H1 (cell line): Measurements from ENCODE around the gene MTG1. TPM values are rescaled to one million over a fixed set of nuclear protein-coding genes. Genes with fewer than 3 reads are reported as not detected.
A peak's percentile ranks its signal among the peaks of the same experiment; 100 is the strongest.

ENCODE experiments used
- CTCF ChIA-PET: fragments of 300-600 bp; sonication (Branson Sonifier 250); formaldehyde crosslinking; loops from one replicate; lab custom pipeline; 2021; ENCODE audit not compliant: partially characterized antibody; lab: Charles Lee
- POLR2A ChIA-PET: fragments of 300-600 bp; sonication (Branson Sonifier 250); formaldehyde crosslinking; loops from one replicate; lab custom pipeline; 2021; ENCODE audit warnings: inconsistent platforms; ENCODE audit not compliant: partially characterized antibody; lab: Charles Lee
- DNase-seq, 2 experiments: peaks; one replicate each; pipeline versions ENCODE4 v3.0.0 to v3.0.0-alpha.2; 2010 to 2022; ENCODE audit warnings: low spot score in 2 of 2, low read depth in 1 of 2, mixed read lengths in 1 of 2
- FAIRE-seq: peaks from 2 replicates; lab custom pipeline; 2011; peaks lifted over from hg19 to GRCh38; lab: Jason Lieb, UNC
- H2AFZ ChIP-seq: 2 replicates; pipeline ENCODE4 v1.8.1; 2012; ENCODE audit warnings: low read length, inconsistent platforms
- H2AK5ac ChIP-seq: 2 replicates; pipeline ENCODE4 v1.6.1; 2013; ENCODE audit warnings: low read depth, low read length
- H2BK120ac ChIP-seq: replicated peaks from 2 replicates; pipeline ENCODE3; 2013; ENCODE audit warnings: low read depth, low read length, inconsistent platforms
- H2BK12ac ChIP-seq: 2 replicates; pipeline ENCODE4 v1.6.1; 2013; ENCODE audit warnings: low read depth, low read length
- H2BK15ac ChIP-seq: 2 replicates; pipeline ENCODE4 v1.6.1; 2013; ENCODE audit warnings: low read length
- H2BK20ac ChIP-seq: 2 replicates; pipeline ENCODE4 v1.6.1; 2013; ENCODE audit warnings: low read length
- H2BK5ac ChIP-seq: 2 replicates; pipeline ENCODE4 v1.6.1; 2013; ENCODE audit warnings: low read depth, low read length
- H3K14ac ChIP-seq: 2 replicates; pipeline ENCODE4 v1.6.1; 2013; ENCODE audit warnings: inconsistent platforms; ENCODE audit not compliant: insufficient read length
- H3K18ac ChIP-seq: 2 replicates; pipeline ENCODE4 v1.6.1; 2013; ENCODE audit warnings: low read length; ENCODE audit errors: extremely low read depth
- H3K23ac ChIP-seq: 2 replicates; pipeline ENCODE4 v1.6.1; 2013; ENCODE audit warnings: inconsistent platforms; ENCODE audit not compliant: insufficient read length
- H3K23me2 ChIP-seq: 2 replicates; pipeline ENCODE4 v1.6.1; 2013; ENCODE audit warnings: low read depth, low read length
- H3K27ac ChIP-seq: 2 replicates; pipeline ENCODE4 v1.6.1; 2011; ENCODE audit warnings: low read depth, low read length, inconsistent platforms
- H3K27me3 ChIP-seq, 4 experiments: replicated peaks in 1 of 4; 1 replicate in 1 of 4; 2 replicates in 3 of 4; pipeline versions ENCODE4 v1.6.1 to v1.8.1; 2011 to 2013; ENCODE audit warnings: low read length in 3 of 4, mild to moderate bottlenecking in 3 of 4, inconsistent platforms in 2 of 4, mixed read lengths in 2 of 4, moderate library complexity in 1 of 4; ENCODE audit not compliant: control insufficient read depth in 3 of 4, insufficient read depth in 3 of 4; ENCODE audit errors: extremely low read depth in 1 of 4
- H3K36me3 ChIP-seq, 4 experiments: 2 replicates each; pipeline versions ENCODE4 v1.6.1 to v1.8.1; 2011 to 2013; ENCODE audit warnings: mild to moderate bottlenecking in 4 of 4, low read length in 3 of 4, moderate library complexity in 2 of 4, control low read depth in 1 of 4, inconsistent platforms in 1 of 4; ENCODE audit not compliant: insufficient read depth in 4 of 4, control insufficient read depth in 2 of 4
- H3K4ac ChIP-seq: replicated peaks from 2 replicates; pipeline ENCODE3; 2013; ENCODE audit warnings: low read length, low read depth, mixed read lengths, inconsistent platforms; ENCODE audit not compliant: insufficient read length
- H3K4me1 ChIP-seq, 4 experiments: replicated peaks in 1 of 4; 1 replicate in 1 of 4; 2 replicates in 3 of 4; pipeline versions ENCODE4 v1.6.1 to v1.8.1; 2011 to 2013; ENCODE audit warnings: low read length in 3 of 4, inconsistent platforms in 2 of 4, mixed read lengths in 1 of 4; ENCODE audit not compliant: insufficient read depth in 4 of 4, control insufficient read depth in 3 of 4
- H3K4me2 ChIP-seq, 2 experiments: 2 replicates each; pipeline versions ENCODE4 v1.6.1 to v1.8.1; 2011 to 2013; ENCODE audit warnings: low read depth in 2 of 2, low read length in 2 of 2, control low read depth in 1 of 2, inconsistent platforms in 1 of 2, mild to moderate bottlenecking in 1 of 2; ENCODE audit not compliant: insufficient read depth in 1 of 2
- H3K4me3 ChIP-seq, 4 experiments: fragments of 200-600, 300-600 bp in 1 of 4; sonication (generic), shearing (Covaris generic), sonication (Bioruptor Twin) in 1 of 4; 2 replicates each; pipeline versions ENCODE4 v1.5.1 to v1.8.1; 2011 to 2016; ENCODE audit warnings: low read length in 4 of 4, low read depth in 3 of 4, control low read depth in 2 of 4, inconsistent platforms in 2 of 4, mild to moderate bottlenecking in 2 of 4, mixed read lengths in 1 of 4, moderate library complexity in 1 of 4; ENCODE audit not compliant: insufficient read depth in 2 of 4; ENCODE audit errors: extremely low read depth in 1 of 4
- H3K56ac ChIP-seq: replicated peaks from 2 replicates; pipeline ENCODE3; 2013; ENCODE audit warnings: low read depth, mild to moderate bottlenecking, mixed read lengths, low read length, inconsistent platforms; ENCODE audit not compliant: insufficient read length
- H3K79me1 ChIP-seq: 2 replicates; pipeline ENCODE4 v1.6.1; 2013; ENCODE audit warnings: low read depth, low read length, control low read depth
- H3K79me2 ChIP-seq, 2 experiments: 2 replicates each; pipeline versions ENCODE4 v1.6.1 to v1.8.1; 2012 to 2013; ENCODE audit warnings: low read length in 2 of 2, mild to moderate bottlenecking in 2 of 2, inconsistent platforms in 1 of 2; ENCODE audit not compliant: insufficient read depth in 2 of 2, control insufficient read depth in 1 of 2
- H3K9ac ChIP-seq, 4 experiments: replicated peaks in 1 of 4; 1 replicate in 1 of 4; 2 replicates in 3 of 4; pipeline versions ENCODE4 v1.6.1 to v1.8.1; 2011 to 2013; ENCODE audit warnings: low read depth in 3 of 4, low read length in 3 of 4, control low read depth in 2 of 4, mild to moderate bottlenecking in 2 of 4, moderate library complexity in 2 of 4, inconsistent platforms in 1 of 4; ENCODE audit errors: extremely low read depth in 1 of 4
- H3K9me3 ChIP-seq, 2 experiments: 2 replicates each; pipeline versions ENCODE4 v1.6.1 to v1.8.1; 2012 to 2013; ENCODE audit warnings: mild to moderate bottlenecking in 2 of 2, moderate library complexity in 2 of 2, control low read depth in 1 of 2, inconsistent platforms in 1 of 2, low read depth in 1 of 2, low read length in 1 of 2, mixed read lengths in 1 of 2; ENCODE audit not compliant: insufficient read depth in 2 of 2
- H4K20me1 ChIP-seq, 2 experiments: replicated peaks in 1 of 2; 2 replicates each; pipeline versions ENCODE3 to v1.8.1; 2011 to 2013; ENCODE audit warnings: inconsistent platforms in 2 of 2, low read length in 2 of 2, mild to moderate bottlenecking in 1 of 2; ENCODE audit not compliant: insufficient read depth in 2 of 2, control insufficient read depth in 1 of 2
- H4K5ac ChIP-seq: 2 replicates; pipeline ENCODE4 v1.6.1; 2013; ENCODE audit warnings: low read length, low read depth, mixed read lengths, inconsistent platforms; ENCODE audit not compliant: insufficient read length
- H4K8ac ChIP-seq: 2 replicates; pipeline ENCODE4 v1.8.0; 2013; ENCODE audit warnings: mild to moderate bottlenecking, moderate library complexity, low read length, inconsistent platforms; ENCODE audit not compliant: insufficient read depth; ENCODE audit errors: extremely low read depth
- H4K91ac ChIP-seq: replicated peaks from 2 replicates; pipeline ENCODE3; 2013; ENCODE audit warnings: low read length, mixed read lengths, inconsistent platforms; ENCODE audit not compliant: insufficient read length
- BACH1 ChIP-seq: IDR thresholded peaks from 2 replicates; pipeline ENCODE4 v1.6.1; 2012; ENCODE audit warnings: low read length, improper control_type of control experiment
- BRCA1 ChIP-seq: IDR thresholded peaks from 2 replicates; pipeline ENCODE4 v1.6.1; 2012; ENCODE audit warnings: low read depth, low read length, improper control_type of control experiment
- CBX8 ChIP-seq: fragments of 300-800, 300-1000 bp; sonication (generic); IDR thresholded peaks from 2 replicates; pipeline ENCODE4 v1.7.1; 2016; ENCODE audit warnings: low read depth, low read length, borderline replicate concordance
- CEBPB ChIP-seq: IDR thresholded peaks from 2 replicates; pipeline ENCODE4 v1.6.1; 2012; ENCODE audit warnings: low read depth, low read length
- CREB1 ChIP-seq: IDR thresholded peaks from 2 replicates; pipeline ENCODE4 v1.6.1; 2012; ENCODE audit warnings: inconsistent platforms
- EP300 ChIP-seq, 2 experiments: IDR thresholded peaks; 1 replicate in 1 of 2; 2 replicates in 1 of 2; pipeline ENCODE4 v1.6.1; 2011 to 2012; ENCODE audit warnings: low read depth in 2 of 2, low read length in 2 of 2, mild to moderate bottlenecking in 2 of 2, borderline replicate concordance in 1 of 2, inconsistent platforms in 1 of 2, moderate library complexity in 1 of 2
- HDAC2 ChIP-seq, 2 experiments: fragments of 300-600 bp in 1 of 2; sonication (generic) in 1 of 2; IDR thresholded peaks; 2 replicates each; pipeline ENCODE4 v1.6.1; 2011 to 2012; ENCODE audit warnings: low read depth in 2 of 2, low read length in 2 of 2, mild to moderate bottlenecking in 2 of 2, moderate library complexity in 2 of 2, borderline replicate concordance in 1 of 2, inconsistent platforms in 1 of 2
- JUN ChIP-seq: IDR thresholded peaks from 2 replicates; pipeline ENCODE4 v1.6.1; 2011; ENCODE audit warnings: low read depth, mild to moderate bottlenecking, improper control_type of control experiment, low read length
- MAFK ChIP-seq: IDR thresholded peaks from 2 replicates; pipeline ENCODE4 v1.6.1; 2012; ENCODE audit warnings: low read depth, mild to moderate bottlenecking, improper control_type of control experiment, low read length
- NANOG ChIP-seq: IDR thresholded peaks from 2 replicates; pipeline ENCODE4 v1.6.1; 2011; ENCODE audit warnings: low read length, low read depth, mild to moderate bottlenecking, inconsistent platforms; ENCODE audit not compliant: insufficient read depth, poor library complexity, severe bottlenecking
- SUZ12 ChIP-seq: fragments of 200-600 bp; sonication (generic); IDR thresholded peaks from 2 replicates; pipeline ENCODE4 v1.6.1; 2012; ENCODE audit warnings: mild to moderate bottlenecking, inconsistent platforms, low read length, moderate library complexity, mixed read lengths
- TAF7 ChIP-seq: optimal IDR thresholded peaks from 2 replicates; pipeline ENCODE3; 2011; ENCODE audit warnings: low read depth, mild to moderate bottlenecking, inconsistent platforms, low read length, moderate library complexity, borderline replicate concordance
- ZNF274 ChIP-seq: IDR thresholded peaks from 2 replicates; pipeline ENCODE4 v1.7.0; 2012; ENCODE audit warnings: low read length, borderline replicate concordance; ENCODE audit errors: extremely low read depth
- WGBS, 2 experiments: shearing (Covaris generic) in 1 of 2; methylation state at CpG; one replicate each; pipeline versions ENCODE4 v1.1.6 to v1.1.7; 2013 to 2015; ENCODE audit warnings: low lambda C conversion rate in 2 of 2, mixed read lengths in 2 of 2, inconsistent platforms in 1 of 2, low coverage in 1 of 2, missing lambda C conversion rate in 1 of 2; ENCODE audit not compliant: insufficient replicate concordance in 2 of 2, insufficient coverage in 1 of 2, insufficient read length in 1 of 2; ENCODE audit errors: extremely low coverage in 1 of 2, missing lambda C conversion rate in 1 of 2; 5-methylcytosine and 5-hydroxymethylcytosine counted together
- polyA plus RNA-seq, 7 experiments: library from polyadenylated mRNA; depleted of rRNA in 3 of 7; stranded (reverse) in 5 of 7; unstranded in 2 of 7; fragments of >200 nt in 5 of 7; fragments of 200-250 nt in 2 of 7; gene quantifications; 1 replicate in 5 of 7; 2 replicates in 1 of 7; 4 replicates in 1 of 7; pipeline versions ENCODE4 v1.2.1 to v1.2.3, GENCODE V29; 2011 to 2013; ENCODE audit warnings: missing spikeins in 2 of 7, mixed read lengths in 2 of 7
- total RNA-seq: library from RNA; stranded (reverse); fragmentation: NEBNext Ultra II Directional; extraction: Animal tissue kit (Norgen Biotek cat#: 25700); gene quantifications from 2 replicates; pipeline ENCODE4 v1.2.1, GENCODE V29; 2021

MTG1 gene
- total and polyA plus RNA-seq, 2 of the 8 experiments (the other 6 are each of a cell fraction or from before 2014, with no cell fraction given), result 56.6 to 81.6 TPM

GRCh38 chr10:133401981-133402725, 8.2 kb downstream of the MTG1 start:
- Histone ChIP-seq H3K4me2 (no peak overlapping the region), H2BK15ac (no peak overlapping the region), H2AK5ac (no peak overlapping the region), H3K18ac (no peak overlapping the region), H4K8ac (no peak overlapping the region), H2AFZ (no peak overlapping the region), H3K4me3 (no peak overlapping the region), H3K56ac (no peak overlapping the region), H3K27me3 (no peaks in the 10 kb centered on the region), H4K20me1 (peaks cover 0 to 14% of the 10 kb centered on the region in 2 experiments), H3K79me1 (peaks cover 8% of the 10 kb centered on the region), H3K14ac (no peak overlapping the region), H2BK120ac (no peak overlapping the region), H3K36me3 (peaks cover 4 to 59% (median 27%) of the 10 kb centered on the region in 4 experiments; a peak in 7 of 8 replicates), H3K4me1 (no peaks in the 10 kb centered on the region), H3K27ac (no peak overlapping the region), H3K79me2 (peaks cover 0 to 31% of the 10 kb centered on the region in 2 experiments; a peak in 2 of 4 replicates), H3K23me2 (no peaks in the 10 kb centered on the region), H3K9ac (no peak overlapping the region), H3K4ac (no peak overlapping the region), H4K5ac (no peak overlapping the region), H3K23ac (no peak overlapping the region), H3K9me3 (no peaks in the 10 kb centered on the region), H2BK12ac (no peak overlapping the region), H2BK5ac (no peak overlapping the region), H2BK20ac (no peak overlapping the region), H4K91ac (no peak overlapping the region)
- CTCF ChIA-PET, result no interaction called here
- FAIRE-seq (no peak), DNase-seq (peak in 1 of 2 experiments; percentile 27)
- POLR2A ChIA-PET, result interaction anchor here (0.8 to 1.1 kb wide), 2 partner anchors 10 to 18 kb away, joined by 3 read pairs; no protein-coding TSS in a partner anchor
- 96% methylated on average over 17 of the region's 21 CpGs; no CpG with 5 or more reads in 1 of the 2 experiments for WGBS, 2 experiments
- no peak for TF ChIP-seq SUZ12
- no peak for TF ChIP-seq MAFK
- TF ChIP-seq CBX8, result no peak
- TF ChIP-seq CEBPB, result no peak
- no peak for TF ChIP-seq EP300 (IDR thresholded peaks at IDR 0.05; ENCODE audit: borderline replicate concordance in 1 of 2, low read depth in 2 of 2, low read length in 2 of 2)
- no peak for TF ChIP-seq HDAC2 (IDR thresholded peaks at IDR 0.05; ENCODE audit: borderline replicate concordance in 1 of 2, low read depth in 2 of 2, low read length in 2 of 2)
- no peak for TF ChIP-seq JUN
- TF ChIP-seq NANOG, result no peak
- no peak for TF ChIP-seq ZNF274
- no peak for TF ChIP-seq BACH1
- TF ChIP-seq TAF7, result no peak
- no peak for TF ChIP-seq CREB1
- no peak for TF ChIP-seq BRCA1
